ENCODE measurements around the gene SMCO3.
"Not testable (repeated sequence)": the region's sequence is repeated elsewhere in the genome, so short reads cannot be mapped to it uniquely, and the experiment has no call there.

SMCO3 gene

DNA sequence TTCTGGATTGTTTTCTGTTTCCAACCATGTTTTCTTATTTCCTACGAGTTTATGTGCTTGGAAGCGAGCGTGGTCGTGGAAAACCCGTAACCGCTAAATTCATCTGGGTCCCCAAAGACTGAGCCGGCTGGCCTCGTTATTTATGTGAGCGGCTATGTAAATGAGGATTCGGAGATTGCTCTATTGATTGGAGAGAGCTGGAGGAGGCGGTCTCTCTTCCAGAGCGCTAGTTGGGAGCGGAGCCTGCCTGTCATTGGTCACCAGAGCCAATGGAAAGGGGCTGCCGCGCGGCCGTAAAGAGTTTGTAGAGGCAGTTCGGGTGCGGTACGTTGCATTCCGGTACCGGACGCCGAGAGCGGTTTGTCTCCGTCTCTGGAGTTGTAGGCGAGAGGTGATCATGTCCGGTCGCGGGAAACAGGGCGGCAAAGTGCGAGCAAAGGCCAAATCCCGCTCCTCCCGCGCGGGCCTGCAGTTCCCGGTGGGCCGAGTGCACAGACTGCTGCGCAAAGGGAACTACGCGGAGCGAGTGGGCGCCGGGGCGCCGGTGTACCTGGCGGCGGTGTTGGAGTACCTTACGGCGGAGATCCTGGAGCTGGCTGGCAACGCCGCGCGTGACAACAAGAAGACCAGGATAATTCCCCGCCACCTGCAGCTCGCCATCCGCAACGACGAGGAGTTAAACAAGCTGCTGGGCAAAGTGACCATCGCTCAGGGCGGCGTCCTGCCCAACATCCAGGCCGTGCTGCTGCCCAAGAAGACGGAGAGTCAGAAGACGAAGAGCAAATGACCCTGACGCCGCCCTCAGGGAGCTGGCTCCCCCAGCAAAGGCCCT lies 39.7 kb downstream of the SMCO3 start:
- FAIRE-seq: no peak

DNA sequence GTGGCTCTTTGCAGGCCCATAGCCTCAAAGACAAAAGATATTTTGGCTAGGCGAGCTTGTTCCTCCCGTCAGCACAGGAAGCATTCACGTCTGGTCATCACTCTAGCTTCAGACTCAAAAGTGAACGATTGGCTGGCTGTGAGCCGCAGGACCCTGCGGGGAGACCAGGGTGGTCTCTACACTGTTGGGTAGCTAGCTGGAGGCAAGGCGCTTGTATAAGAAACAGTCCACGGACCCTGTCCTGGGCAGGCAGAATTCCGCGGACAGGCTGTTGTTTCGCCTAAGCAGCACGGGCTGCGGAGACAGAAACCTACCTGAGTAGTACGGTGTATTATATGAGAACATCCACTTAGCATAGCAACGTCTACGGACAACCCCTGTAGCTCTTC lies 40.3 kb downstream of the SMCO3 start:
- no peak for FAIRE-seq

DNA sequence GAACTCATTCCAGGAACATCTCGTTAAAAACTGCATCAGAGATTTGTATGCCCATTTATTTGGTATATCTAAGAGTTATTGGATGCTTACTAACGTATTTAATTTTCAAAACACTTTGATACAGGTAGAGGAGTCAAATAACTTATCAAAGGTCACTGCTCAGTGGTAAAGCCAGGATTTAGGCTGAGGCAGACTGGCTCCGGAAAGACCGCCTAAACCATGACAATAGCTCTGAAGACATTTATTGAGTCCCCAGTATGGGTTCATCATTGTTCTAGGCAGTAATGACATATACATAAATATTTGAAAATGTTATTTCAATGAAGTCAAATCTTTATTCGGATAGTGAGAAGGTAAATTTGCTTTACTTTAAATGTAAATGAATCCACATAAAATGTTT lies 41.0 kb downstream of the SMCO3 start:
- FAIRE-seq: no peak

DNA sequence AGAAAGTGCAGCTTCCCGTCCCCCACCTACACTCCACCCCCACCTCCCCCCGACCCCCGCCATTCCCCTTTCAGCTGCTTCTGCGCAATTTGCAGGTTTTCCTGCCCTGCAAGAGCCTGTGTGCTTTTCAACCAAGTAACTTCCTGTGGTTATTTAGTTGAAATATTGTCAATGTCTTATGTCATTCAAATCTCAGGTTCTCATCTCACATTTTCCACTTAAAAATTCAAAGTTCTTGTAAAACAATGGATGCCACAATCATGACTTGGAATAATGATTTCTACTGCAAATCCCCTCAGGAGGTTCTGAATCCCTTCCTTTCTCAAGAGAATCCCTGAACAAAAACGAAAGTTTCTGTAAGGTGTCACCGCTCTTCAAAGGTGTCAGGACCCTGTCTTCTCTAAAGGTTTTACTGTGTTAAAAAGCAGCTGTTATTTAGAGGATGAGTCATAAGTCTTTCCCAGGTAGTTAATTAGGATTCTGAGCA lies 42.3 kb downstream of the SMCO3 start:
- no peak for FAIRE-seq

DNA sequence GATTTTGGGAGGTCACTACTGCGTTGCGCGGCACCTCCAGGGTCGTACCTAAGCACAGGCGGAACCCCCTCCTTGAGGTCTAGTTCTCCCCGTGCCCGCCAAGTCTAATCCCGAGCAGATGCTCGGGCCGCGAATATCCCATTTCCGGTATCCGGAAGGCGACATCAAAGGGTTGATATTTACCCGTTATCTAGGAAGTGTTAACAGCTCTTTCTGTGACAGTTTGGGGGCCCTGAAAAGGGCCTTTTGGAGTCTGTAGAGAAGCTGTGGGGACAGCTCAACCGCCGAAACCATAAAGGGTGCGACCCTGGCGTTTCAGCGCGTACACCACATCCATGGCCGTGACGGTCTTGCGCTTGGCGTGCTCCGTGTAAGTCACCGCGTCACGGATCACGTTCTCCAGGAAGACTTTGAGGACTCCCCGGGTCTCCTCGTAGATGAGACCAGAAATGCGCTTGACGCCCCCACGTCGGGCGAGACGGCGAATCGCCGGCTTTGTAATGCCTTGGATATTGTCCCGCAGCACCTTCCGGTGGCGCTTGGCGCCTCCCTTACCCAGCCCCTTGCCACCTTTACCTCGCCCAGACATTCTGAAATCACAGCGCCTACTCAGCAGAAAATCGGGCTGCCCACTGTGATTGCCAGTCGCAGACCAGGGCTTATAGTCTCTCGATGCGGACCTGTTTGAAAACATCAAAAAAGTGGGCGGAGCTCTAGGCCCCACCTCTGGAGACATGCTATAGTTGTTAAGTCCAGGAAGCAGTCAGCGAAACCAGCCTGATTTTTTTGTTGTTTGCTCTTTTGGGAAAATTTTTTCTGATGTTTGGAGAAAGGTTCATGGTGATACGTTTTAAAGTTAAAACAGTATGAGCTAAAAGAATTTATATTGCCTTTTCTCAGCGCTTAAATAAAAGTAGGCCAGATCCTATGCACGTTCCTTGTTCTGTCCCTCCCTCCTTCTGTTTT lies 43.2 kb downstream of the SMCO3 start:
- FAIRE-seq: no peak

DNA sequence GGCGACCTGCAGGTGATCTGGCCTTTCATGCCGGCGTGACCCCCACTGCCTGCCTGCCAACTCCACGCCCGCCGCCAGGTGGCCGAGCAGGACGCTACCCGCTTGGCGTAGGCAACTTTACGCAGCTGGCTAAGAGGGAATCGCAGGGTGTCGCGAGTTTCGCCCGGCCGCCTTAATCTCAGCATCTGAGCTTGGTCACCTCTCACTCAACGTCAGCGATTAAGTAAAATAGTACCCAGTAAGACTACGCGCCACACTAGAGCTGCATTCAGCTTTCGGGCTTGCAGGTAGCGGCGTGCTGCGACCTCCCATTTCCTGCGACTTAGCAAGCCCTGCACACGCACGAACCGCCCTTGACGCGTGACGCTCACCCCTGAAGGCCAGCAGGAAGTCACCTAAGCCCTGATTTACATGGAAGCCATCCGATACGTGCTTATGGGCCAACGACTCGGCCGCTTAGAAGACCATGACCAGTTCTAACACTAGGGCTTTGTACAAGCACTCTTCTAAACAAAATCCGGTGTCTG lies 44.0 kb downstream of the SMCO3 start:
- no peak for FAIRE-seq

DNA sequence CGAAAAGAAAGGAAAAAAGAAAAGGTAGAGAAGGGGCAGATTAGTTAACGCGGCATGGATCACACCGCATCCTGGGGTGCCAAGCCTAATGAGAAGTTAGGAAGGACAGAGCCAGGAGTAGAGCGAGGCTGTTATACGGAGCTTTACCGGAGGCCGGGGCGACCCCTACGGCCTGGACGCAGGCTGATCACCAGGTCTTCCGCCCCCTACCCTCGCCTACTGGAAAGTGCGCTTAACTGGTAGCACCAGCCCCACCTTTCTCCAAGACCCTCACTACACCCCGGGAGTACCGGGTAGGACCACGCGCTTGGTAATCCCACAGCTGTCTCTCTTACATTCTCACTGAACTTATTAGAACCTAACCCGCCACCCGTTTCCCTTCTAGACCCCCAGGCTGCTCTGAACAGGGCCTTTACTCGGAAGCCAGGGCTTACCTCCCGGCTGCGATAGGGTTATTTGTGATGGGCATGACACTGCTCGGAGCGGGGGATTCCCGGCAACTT lies 44.5 kb downstream of the SMCO3 start:
- no peak for FAIRE-seq

DNA sequence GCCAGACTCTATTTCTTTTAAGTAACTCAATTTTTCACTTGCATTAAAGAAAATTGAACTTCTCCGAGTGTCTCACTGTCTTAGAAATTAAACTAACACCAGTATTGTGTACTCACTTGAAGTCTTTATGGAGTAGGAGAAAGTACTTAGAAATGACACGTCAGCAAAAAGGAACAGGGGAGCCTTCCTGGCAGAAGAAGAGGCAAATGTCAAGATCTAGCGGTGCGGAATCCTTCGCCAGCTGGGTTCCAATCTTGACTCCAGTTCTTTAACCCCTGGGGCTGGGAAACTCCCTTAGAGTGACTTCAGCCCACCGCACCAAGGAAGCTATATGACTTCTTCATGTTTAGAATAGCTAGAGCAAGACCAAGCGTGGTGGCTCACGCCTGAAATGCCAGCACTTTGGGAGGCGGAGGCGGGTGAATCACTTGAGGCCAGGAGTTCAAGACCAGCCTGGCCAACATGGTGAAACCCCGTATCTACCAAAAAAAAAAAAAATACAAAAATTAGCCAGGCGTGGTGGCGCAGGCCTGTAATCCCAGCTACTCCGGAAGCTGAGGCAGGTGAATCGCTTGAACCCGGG lies 45.1 kb downstream of the SMCO3 start:
- no peak for FAIRE-seq

DNA sequence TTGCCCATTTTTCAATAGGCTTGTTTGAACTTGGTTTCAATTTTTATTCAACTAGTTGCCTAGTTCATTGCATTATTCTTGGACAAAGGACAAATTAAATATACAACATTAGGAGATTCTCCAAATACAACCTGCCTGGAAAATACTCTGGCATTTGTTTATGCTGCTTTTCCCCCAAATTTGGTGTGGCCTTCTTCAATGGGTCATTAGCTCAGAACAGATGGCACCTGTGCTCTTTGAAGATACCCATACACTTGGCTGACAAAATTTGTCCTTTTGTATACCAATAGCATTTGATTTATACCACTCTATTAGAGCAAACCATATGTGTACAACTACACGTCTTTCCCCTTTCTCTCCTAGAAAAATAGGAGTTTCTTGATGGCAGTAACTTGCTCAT lies 46.4 kb downstream of the SMCO3 start:
- FAIRE-seq: no peak

DNA sequence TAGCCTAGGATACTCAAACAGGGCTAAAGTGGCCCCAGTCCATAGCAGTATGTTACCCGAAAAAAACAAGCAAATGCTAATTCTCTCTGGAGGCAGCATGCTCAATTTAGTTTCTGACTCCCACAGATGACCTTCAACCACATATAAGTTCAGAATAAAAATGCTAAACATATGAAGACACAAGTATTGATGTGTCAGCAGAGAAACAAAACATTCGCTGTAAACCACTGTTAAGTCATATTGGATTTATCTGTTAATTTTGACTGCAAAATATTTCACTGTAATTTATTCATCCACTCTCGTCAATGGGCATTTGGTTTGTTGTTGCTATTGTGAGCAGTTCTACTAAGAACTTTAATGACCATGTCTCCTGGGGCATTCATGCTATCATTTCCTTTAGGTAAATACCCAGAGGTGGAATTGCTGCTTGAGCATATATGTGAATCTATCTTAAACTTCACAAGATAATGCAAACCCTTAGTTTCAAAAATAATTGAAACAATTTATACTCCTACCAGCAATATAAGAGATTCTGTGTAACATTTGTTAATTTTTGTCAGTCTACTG lies 47.2 kb downstream of the SMCO3 start:
- no peak for FAIRE-seq

DNA sequence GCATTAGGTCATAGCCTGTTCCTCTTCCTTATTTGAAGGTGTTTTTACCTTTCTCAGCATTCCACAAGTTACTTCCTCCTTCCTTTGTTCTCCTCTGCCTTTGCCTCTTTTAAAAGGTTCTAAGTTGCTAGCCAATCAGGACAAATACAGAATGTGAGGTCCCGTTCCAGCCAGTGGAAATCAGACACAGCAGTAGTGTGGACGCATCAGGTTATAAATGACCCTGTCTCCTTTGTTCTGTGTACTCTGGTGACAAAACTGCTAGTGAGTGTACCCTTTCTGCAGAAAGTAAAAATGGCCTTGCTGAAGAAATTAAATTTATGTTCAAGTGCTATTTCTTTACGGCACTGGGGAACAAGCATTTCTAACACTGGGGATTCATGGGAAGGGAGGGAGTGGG lies 48.0 kb downstream of the SMCO3 start:
- not testable (repeated sequence) for FAIRE-seq

DNA sequence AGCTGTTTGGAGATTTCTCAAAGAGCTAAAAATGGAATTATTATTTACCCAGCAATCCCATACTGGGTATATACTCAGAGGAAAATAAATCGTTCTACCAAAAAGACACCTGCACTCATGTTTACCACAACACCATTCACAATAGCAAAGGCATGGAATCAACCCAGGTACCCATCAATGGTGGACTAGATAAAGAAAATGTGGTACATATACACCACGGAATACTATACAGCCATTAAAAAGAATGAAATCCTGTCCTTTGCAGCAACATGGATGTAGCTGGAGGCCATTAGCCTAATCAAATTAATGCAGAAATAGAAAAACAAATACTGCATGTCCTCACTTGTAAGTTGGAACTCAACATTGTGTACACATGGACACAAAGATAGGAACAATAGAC lies 48.6 kb downstream of the SMCO3 start:
- FAIRE-seq: no peak

DNA sequence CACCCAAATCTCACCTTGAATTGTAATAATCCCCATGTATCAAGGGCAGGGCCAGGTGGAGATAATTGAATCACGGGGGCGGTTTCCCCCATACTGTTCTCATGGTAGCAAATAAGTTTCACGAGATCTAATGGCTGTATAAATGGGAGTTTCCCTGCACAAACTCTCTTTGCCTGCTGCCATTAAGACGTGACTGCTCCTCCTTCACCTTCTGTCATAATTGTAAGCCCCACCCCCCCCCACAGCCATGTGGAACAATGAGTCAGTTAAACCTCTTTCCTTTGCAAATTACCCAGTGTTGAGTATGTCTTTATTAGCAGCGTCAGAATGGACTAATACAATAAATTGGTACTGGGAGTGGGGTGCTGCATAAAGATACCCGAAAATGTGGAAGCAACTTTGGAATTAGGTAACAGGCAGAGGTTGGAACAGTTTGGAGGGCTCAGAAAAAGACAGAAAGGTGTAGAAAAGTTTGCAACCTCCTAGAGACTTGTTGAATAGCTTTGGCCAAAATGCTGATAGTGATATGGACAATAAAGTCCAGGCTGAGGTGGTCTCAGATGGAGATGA lies 54.2 kb downstream of the SMCO3 start:
- not testable (repeated sequence) for FAIRE-seq

DNA sequence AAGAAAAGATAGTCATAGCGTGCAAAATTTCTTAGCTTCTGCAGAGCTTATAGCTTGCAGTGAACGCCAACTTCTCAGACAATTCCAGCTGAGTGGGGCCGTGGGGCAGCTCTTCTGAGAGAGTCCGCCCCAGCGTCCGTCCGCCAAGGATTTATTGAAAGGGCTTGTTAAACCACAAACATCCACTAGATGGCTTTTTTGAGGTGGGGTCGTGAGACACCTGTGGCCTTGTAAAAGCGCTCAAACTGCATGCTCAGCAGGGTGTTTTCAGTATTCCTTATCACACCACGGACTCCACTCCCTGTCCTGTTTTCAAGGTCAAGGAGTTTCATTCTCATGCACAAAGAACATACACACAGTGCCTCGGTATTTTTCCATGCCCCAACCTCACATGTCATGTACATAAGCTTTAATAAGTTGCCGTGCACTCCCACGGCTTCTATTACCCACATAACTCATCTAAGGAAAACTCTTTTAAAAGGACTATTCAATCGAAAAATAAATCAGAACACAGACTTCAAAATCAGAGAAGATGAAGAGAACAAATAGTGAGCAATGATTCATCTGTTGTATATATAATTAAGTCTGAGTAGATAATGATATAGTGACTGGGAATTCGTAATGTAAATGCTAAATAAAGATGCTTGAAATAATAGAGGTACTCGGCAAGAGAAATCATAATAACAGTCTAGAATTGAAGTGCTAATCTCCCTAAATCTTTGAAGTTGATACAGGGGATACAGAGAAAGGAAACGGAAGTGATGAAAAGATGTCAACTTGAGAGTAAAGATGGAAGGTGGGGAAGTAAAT lies 57.4 kb downstream of the SMCO3 start:
- FAIRE-seq: no peak
